HUES6 (cell line): ENCODE results near the gene SUN2.

Experiments
- H3K27ac ChIP-seq: 2 replicates; pipeline ENCODE4 v1.7.0; 2013; ENCODE audit warnings: low read depth, mild to moderate bottlenecking, low read length, inconsistent platforms
- H3K27me3 ChIP-seq: 2 replicates; pipeline ENCODE4 v1.6.1; 2013; ENCODE audit warnings: low read length; ENCODE audit not compliant: control insufficient read depth, insufficient read depth
- H3K36me3 ChIP-seq: 2 replicates; pipeline ENCODE4 v1.6.1; 2013; ENCODE audit warnings: low read length; ENCODE audit not compliant: control insufficient read depth, insufficient read depth
- H3K4me1 ChIP-seq: 2 replicates; pipeline ENCODE4 v1.6.1; 2013; ENCODE audit warnings: low read length; ENCODE audit not compliant: control insufficient read depth, insufficient read depth
- H3K4me3 ChIP-seq: 2 replicates; pipeline ENCODE4 v1.5.1; 2013; ENCODE audit warnings: low read depth, low read length
- H3K9ac ChIP-seq: one replicate; pipeline ENCODE4 v1.6.1; 2013; ENCODE audit warnings: mild to moderate bottlenecking, low read length
- H3K9me3 ChIP-seq: 2 replicates; pipeline ENCODE4 v1.6.1; 2013; ENCODE audit warnings: low read depth, low read length; ENCODE audit not compliant: control insufficient read depth, insufficient read depth

Gene SUN2

GRCh38 chr22:38684895-38685294 lies 70.9 kb downstream of the SUN2 start:
- peaks cover 65% of the 10 kb centered on the region for H3K36me3 ChIP-seq
- no peak overlapping the region for H3K27ac ChIP-seq
- H3K9me3 ChIP-seq: peaks cover 6% of the 10 kb centered on the region
- no peak overlapping the region for H3K4me3 ChIP-seq
- H3K27me3 ChIP-seq: no peaks in the 10 kb centered on the region
- 0 out of 2 replicates have a peak, but pooled peaks cover 4% of the 10 kb centered on the region for H3K4me1 ChIP-seq
- H3K9ac ChIP-seq: no peak overlapping the region
